Lung (tissue), 13 donors: Measurements from ENCODE around the gene MCFD2. TPM values are rescaled to one million over a fixed set of nuclear protein-coding genes. Genes with fewer than 3 reads are reported as not detected.

ENCODE experiments used
- ATAC-seq: fragments of 200-7000 bp; cut with Tn5 transposase; one replicate; pipeline ENCODE4 v1.9.1; 2020; ENCODE audit warnings: moderate number of reproducible peaks; ENCODE audit not compliant: insufficient read depth, low FRiP score
- DNase-seq, 3 donors: peaks; one replicate each; pipeline ENCODE4 v3.0.0-alpha.2; 2013 to 2017
- H3K27ac ChIP-seq, 2 donors: one replicate each; pipeline ENCODE4 v1.5.1; 2013; ENCODE audit warnings: mild to moderate bottlenecking in 2 of 2, moderate library complexity in 2 of 2, control low read depth in 1 of 2, inconsistent platforms in 1 of 2, low read depth in 1 of 2, low read length in 1 of 2
- H3K27me3 ChIP-seq, 3 donors: one replicate each; pipeline ENCODE4 v1.5.1; 2013; ENCODE audit warnings: low read length in 2 of 3; ENCODE audit not compliant: control insufficient read depth in 3 of 3, insufficient read depth in 3 of 3
- H3K36me3 ChIP-seq, 4 donors: one replicate each; pipeline ENCODE4 v1.5.1; 2013; ENCODE audit warnings: low read length in 4 of 4, mild to moderate bottlenecking in 1 of 4, moderate library complexity in 1 of 4; ENCODE audit not compliant: control insufficient read depth in 4 of 4, insufficient read depth in 4 of 4
- H3K4me1 ChIP-seq, 5 donors: one replicate each; pipeline ENCODE4 v1.5.1; 2013; ENCODE audit warnings: low read length in 5 of 5, mild to moderate bottlenecking in 2 of 5, moderate library complexity in 1 of 5; ENCODE audit not compliant: control insufficient read depth in 5 of 5, insufficient read depth in 5 of 5
- H3K4me3 ChIP-seq: one replicate; pipeline ENCODE4 v1.5.1; 2013; ENCODE audit warnings: mild to moderate bottlenecking, control low read depth, moderate library complexity
- H3K9ac ChIP-seq, 2 donors: one replicate each; pipeline ENCODE4 v1.5.1; 2013; ENCODE audit warnings: low read length in 2 of 2, control low read depth in 1 of 2; ENCODE audit not compliant: insufficient read depth in 1 of 2
- H3K9me3 ChIP-seq, 4 donors: one replicate each; pipeline ENCODE4 v1.5.1; 2013; ENCODE audit warnings: low read length in 3 of 4, mild to moderate bottlenecking in 1 of 4, moderate library complexity in 1 of 4; ENCODE audit not compliant: control insufficient read depth in 4 of 4, insufficient read depth in 3 of 4
- WGBS, 2 donors: extraction: QIAGEN DNeasy Blood & Tissue Kit; methylation state at CpG; one replicate each; pipeline ENCODE4 v1.1.7; 2013; 5-methylcytosine and 5-hydroxymethylcytosine counted together
- polyA plus RNA-seq, 2 donors: library from polyadenylated mRNA; stranded (reverse); fragments of 200-250 nt; gene quantifications; one replicate each; pipeline ENCODE4 v1.2.1, GENCODE V29; 2013
- small RNA-seq: library from RNA; depleted of rRNA; stranded (forward); fragments of <200 nt; gene quantifications from one replicate; pipeline ENCODE3, GENCODE V24; 2014; ENCODE audit warnings: low replicate concordance
- total RNA-seq, 2 donors: library from RNA; depleted of rRNA in 1 of 2; stranded (reverse); fragments of >200 nt in 1 of 2; gene quantifications; one replicate each; pipeline ENCODE4 v1.2.1, GENCODE V29; 2014 to 2021
- TF ChIP-seq, protein P1 (sequence below): IDR thresholded peaks from 2 replicates; pipeline ENCODE4 v1.5.1; 2012; ENCODE audit warnings: mild to moderate bottlenecking; ENCODE audit errors: control extremely low read depth, extremely low read depth
- donor health status: control.
- donor health status: control.
- donor health status: Bipolar disorder and iron deficiency.
- donor health status: healthy.
- donor health status: DM: yes; HTN: yes; CAD: no.

Gene MCFD2
- total and polyA plus RNA-seq, 4 donors: 22.0 to 101 (median 68.6) TPM

- no peaks in the 10 kb centered on the region for H3K36me3 ChIP-seq
- ATAC-seq: no peak
- no peaks in the 10 kb centered on the region for H3K9me3 ChIP-seq
- no peak overlapping the region for H3K4me3 ChIP-seq
- TF ChIP-seq, protein P1, sequence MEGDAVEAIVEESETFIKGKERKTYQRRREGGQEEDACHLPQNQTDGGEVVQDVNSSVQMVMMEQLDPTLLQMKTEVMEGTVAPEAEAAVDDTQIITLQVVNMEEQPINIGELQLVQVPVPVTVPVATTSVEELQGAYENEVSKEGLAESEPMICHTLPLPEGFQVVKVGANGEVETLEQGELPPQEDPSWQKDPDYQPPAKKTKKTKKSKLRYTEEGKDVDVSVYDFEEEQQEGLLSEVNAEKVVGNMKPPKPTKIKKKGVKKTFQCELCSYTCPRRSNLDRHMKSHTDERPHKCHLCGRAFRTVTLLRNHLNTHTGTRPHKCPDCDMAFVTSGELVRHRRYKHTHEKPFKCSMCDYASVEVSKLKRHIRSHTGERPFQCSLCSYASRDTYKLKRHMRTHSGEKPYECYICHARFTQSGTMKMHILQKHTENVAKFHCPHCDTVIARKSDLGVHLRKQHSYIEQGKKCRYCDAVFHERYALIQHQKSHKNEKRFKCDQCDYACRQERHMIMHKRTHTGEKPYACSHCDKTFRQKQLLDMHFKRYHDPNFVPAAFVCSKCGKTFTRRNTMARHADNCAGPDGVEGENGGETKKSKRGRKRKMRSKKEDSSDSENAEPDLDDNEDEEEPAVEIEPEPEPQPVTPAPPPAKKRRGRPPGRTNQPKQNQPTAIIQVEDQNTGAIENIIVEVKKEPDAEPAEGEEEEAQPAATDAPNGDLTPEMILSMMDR: no peak
- no peak for DNase-seq
- peaks cover 20 to 44% (median 36%) of the 10 kb centered on the region in 5 donors for H3K4me1 ChIP-seq
- H3K9ac ChIP-seq: no peak overlapping the region
- 93 to 94% methylated on average over 1 of the region's 1 CpG for WGBS, 2 donors
- no peaks in the 10 kb centered on the region for H3K27me3 ChIP-seq
- H3K27ac ChIP-seq: no peak overlapping the region
Measured at GRCh38 chr2:46852598-46852997, 63.0 kb downstream of the MCFD2 start.

DNA sequence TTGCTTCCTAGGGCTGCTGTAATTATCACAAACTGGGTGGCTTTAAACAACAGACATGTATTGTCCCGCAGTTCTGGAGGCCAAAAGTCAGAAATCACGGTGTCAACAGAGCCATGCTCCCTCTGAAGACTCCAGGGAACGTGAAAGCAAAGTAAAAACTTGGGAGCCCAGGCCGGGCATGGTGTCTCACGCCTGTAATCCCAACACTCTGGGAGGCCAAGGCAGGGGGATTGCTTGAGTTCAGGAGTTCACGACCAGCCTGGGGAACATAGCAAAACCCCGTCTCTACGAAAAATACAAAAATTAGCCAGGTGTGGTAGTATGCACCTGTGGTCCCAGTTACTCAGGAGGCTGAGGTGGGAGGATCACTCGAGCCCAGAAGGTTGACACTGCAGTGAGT lies 63.5 kb downstream of the MCFD2 start:
- no peak for DNase-seq
- no peaks in the 10 kb centered on the region for H3K27me3 ChIP-seq
- no peaks in the 10 kb centered on the region for H3K9me3 ChIP-seq
- no peak for ATAC-seq
- no peak overlapping the region for H3K4me3 ChIP-seq
- no peak overlapping the region for H3K9ac ChIP-seq
- no peaks in the 10 kb centered on the region for H3K36me3 ChIP-seq
- TF ChIP-seq, protein P1: no peak
- peaks cover 22 to 49% (median 40%) of the 10 kb centered on the region in 5 donors for H3K4me1 ChIP-seq
- WGBS, 2 donors: 93 to 94% methylated on average over 9 of the region's 9 CpGs
- H3K27ac ChIP-seq: no peak overlapping the region

Small RNAs within 50 kb of the gene (small RNA-seq; reads per million reads assigned to genes)
- not detected for gene AC093732.2

Other genes with a start within 250 kb of the MCFD2 start
- 10 to 100 TPM; 18.9 to 51.8 TPM for gene SOCS5, start 216.5 kb downstream of the MCFD2 start, total RNA-seq
- 10 to 100 TPM in 1 of 2 donors, 1 to 10 TPM in 1; 5.4 to 10.5 TPM for gene SOCS5, start 216.5 kb downstream of the MCFD2 start, polyA plus RNA-seq
- gene TTC7A, start 25.4 kb upstream of the MCFD2 start, total RNA-seq: 10 to 100 TPM; 23.6 to 65.9 TPM
- 10 to 100 TPM; 30.0 to 30.1 TPM for gene TTC7A, start 25.4 kb upstream of the MCFD2 start, polyA plus RNA-seq
- gene STPG4, start 239.5 kb upstream of the MCFD2 start, total RNA-seq: 1 to 10 TPM in 1 of 2 donors, under 1 TPM in 1; 0.28 to 1.0 TPM
- under 1 TPM; 0.06 to 0.12 TPM for gene STPG4, start 239.5 kb upstream of the MCFD2 start, polyA plus RNA-seq